GM11168 (cell line): ENCODE data around the gene RASGEF1B.
"Not testable (repeated sequence)": the region's sequence is repeated elsewhere in the genome, so short reads cannot be mapped to it uniquely, and the experiment has no call there.

Experiments
- in situ Hi-C: fragments of 300-500 bp; cut with MboI; formaldehyde crosslinking; loops from one replicate; pipeline ENCODE4 v1.12.0; 2022; ENCODE audit warnings: low sequenced_read_pairs; ENCODE audit not compliant: unreplicated experiment

Gene RASGEF1B

GRCh38 chr4:81408341-81408740, 63.4 kb downstream of the RASGEF1B start:
- in situ Hi-C loops: no loop called here

DNA sequence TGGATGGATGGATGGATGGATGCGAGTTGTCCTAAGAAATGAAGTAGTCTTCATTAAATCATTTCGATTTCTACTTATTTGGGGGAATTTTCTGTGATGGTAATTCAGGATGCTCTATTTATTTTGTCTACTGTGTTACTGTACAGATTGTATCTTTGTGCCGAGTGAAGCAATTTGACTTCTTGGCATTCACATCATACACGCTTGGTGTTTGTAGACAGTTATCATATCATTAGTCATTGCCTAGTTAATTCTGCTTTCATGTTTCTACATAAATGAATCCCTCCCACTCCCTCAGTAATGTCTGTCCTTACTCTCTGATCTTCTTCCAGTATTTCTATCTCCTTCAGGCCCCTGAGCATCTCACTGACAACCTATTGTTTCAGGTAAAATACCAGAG, 64.0 kb downstream of the RASGEF1B start:
- in situ Hi-C loops: no loop called here

GRCh38 chr4:81406481-81406880, 65.2 kb downstream of the RASGEF1B start:
- in situ Hi-C loops: not testable (repeated sequence)

GRCh38 chr4:81405900-81406401, 65.8 kb downstream of the RASGEF1B start:
- in situ Hi-C loops: no loop called here

- in situ Hi-C loops: no loop called here
Observed at GRCh38 chr4:81404741-81405140, 67.0 kb downstream of the RASGEF1B start.

GRCh38 chr4:81404294-81404693, 67.4 kb downstream of the RASGEF1B start:
- in situ Hi-C loops: no loop called here

DNA sequence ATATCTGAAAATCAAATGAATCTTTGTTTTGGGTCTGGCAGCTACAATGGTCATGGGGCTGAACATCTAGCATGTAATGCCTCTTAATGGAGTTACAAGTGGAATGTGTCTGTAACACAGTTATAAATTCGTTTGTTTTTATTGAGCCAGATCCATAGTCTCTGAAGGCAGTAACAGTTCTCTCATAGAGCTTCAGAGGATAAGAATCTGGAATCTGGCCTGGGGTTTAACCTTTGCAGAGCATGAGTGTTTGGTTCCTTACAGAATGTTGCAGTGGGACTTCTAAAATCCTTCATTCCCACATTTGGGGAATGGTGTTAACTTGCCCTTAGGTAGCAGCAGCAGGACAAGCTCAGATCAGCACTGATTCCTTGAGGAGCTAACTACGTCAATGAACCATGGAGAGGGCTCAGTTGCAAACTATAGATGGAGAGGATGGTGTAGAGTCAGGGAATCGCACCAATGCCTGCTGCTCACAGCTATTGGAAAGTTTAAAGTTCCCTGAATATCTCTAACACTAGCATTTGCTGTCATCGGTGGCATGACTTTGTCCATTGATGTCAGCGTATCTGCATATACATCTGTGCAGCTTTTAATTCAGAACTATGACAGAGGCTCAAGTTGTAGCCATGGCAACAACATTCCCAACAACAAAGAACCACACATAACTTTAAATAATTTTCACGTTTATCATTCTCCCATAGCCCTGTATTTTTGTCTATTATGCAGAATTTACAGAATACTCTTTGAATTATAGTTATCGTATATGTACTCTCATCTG, 72.2 kb downstream of the RASGEF1B start:
- in situ Hi-C loops: no loop called here

DNA sequence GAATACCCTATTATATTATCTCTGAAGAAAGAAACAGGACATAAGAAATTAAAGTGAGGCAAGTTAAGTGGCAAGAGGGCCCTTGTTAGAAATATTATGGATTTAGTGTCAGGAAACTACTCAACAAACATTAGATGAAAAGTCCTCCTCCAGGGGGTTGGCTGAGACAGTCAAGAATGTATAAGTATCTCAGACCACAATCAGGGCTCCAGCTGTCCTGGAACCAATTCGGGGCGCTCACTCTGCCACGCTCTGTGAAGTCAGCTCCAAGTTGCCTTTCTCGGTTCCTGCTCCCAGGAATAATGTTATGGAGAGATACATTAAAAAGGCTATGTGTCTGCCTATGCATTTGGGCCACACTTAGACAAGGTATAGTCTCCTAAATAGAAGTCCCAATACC, 73.3 kb downstream of the RASGEF1B start:
- in situ Hi-C loops: no loop called here

DNA sequence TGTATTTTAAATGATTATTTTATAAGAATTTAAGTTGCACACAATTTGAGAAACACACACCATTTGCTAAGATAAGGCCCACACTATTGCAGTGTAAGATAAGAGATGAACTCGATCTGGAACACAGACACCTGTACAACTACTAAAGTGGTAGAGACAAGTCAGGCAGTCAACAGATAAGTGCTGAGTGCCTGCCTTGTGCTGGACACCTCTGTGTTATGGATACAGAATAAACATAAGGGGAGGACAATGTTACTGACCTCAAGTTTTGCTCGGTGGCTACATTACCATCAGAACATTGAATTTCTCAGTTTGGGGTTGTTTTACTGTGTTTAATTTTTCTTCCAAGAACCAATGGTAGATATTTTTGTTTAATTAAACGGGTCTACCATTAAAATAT, 74.1 kb downstream of the RASGEF1B start:
- in situ Hi-C loops: no loop called here

DNA sequence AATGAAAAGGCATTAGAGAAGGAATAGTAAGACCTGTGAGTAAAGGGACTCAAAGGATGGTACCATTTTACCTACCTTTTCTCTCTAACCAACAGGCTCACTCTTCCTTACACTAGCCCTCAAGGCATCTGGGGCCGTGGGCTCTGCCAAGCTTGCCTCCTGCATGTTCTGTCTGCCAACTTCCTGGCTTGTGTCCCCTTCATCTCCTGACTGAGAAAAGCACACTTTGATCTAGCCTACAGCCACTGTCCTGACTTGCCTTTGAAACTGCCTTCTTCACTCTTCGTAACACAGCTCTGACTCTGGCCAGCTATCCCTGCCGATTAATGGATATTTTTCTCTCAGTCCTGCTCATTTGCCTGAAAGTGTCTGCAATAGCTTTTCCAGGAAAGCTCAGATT, 76.5 kb downstream of the RASGEF1B start:
- in situ Hi-C loops: no loop called here

- in situ Hi-C loops: no loop called here
Observed at GRCh38 chr4:81392164-81392563, 79.5 kb downstream of the RASGEF1B start.

GRCh38 chr4:81389720-81390119, 82.0 kb downstream of the RASGEF1B start:
- in situ Hi-C loops: no loop called here

- in situ Hi-C loops: no loop called here
Observed at GRCh38 chr4:81380437-81380836, 91.3 kb downstream of the RASGEF1B start.

GRCh38 chr4:81378386-81378785, 93.3 kb downstream of the RASGEF1B start:
- in situ Hi-C loops: no loop called here

DNA sequence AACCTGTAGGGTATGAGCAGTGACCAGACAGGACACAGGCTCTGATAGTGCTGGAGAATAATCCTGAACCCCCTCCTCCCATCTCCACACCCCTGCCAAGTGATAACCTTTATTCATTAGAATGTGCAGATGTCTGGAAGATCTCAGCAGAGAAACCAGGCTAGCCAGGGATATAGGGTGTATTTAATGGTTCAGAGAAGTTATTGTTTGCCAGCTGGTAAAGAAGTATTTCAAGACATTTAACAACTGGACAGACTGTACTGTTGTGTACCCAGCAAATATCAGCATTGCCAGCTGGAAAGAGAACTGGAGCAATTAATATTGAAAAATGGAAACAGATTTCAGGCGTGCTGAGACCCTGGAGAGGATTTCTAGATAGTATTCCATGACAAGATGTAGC, 94.5 kb downstream of the RASGEF1B start:
- in situ Hi-C loops: no loop called here

- in situ Hi-C loops: no loop called here
Observed at GRCh38 chr4:81376720-81377119, 95.0 kb downstream of the RASGEF1B start.
